GM18520 (cell line): Measurements from ENCODE around the gene AMIGO3.

Experiments used
- ATAC-seq: cut with Tn5 transposase; IDR thresholded peaks from one replicate; pipeline ENCODE4 v1.9.1; 2021; ENCODE audit not compliant: unreplicated experiment

Gene AMIGO3

DNA sequence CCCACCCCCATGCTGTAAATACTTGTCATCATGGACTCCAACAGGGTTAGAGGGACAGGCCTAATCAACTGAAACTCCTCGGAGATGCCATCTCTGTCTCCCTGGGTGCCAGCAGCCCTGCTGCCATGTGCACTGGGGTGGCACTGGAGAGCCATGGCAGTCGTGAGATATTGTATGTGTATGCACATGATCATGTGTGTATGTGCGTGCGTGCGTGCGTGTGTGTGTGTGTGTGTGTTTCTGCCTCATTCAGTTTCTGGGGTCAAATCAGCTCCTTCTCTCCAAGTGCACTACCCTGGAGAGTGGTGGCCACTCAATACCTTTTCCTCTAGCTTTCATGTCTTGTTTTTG, 48.6 kb downstream of the AMIGO3 start:
- no peak for ATAC-seq

DNA sequence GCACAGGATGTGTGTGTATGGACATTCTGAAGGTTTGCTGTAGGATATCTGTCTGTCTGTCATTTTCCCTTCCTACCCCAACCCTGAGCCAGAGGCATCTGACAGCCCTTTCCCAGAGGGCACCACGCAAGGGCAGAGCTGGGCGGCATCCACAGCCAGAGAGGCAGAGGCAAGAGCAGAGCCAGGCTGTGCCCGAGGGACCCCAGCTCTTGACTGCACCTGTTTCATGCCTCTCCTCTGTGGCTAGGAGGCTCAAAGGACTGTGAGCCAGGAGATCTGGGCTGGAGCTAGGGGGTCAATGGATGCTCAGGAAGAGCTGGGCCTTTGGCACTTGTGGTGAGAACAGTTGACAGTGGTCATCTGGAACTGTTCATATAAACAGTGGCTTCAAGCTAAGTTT, 50.1 kb downstream of the AMIGO3 start:
- no peak for ATAC-seq

DNA sequence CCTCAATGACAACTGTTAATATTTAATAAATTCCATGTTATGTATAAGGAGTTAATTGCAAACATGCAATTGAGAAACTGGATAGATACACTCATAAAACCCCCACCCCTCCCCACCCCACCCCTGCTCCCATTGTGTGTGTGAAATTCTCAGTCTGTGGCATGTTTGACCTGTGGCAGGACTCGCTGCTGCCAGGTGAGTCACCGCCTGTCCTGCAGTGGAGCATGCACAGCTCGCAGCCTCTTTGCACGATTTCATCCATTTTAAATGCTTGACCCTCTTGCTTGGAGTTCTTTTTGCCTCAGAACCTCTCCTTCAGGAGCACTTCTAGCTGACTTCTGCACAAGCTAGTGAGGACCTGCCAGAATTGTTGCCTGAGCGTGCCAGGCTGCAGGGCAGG, 50.6 kb downstream of the AMIGO3 start:
- ATAC-seq, result no peak

DNA sequence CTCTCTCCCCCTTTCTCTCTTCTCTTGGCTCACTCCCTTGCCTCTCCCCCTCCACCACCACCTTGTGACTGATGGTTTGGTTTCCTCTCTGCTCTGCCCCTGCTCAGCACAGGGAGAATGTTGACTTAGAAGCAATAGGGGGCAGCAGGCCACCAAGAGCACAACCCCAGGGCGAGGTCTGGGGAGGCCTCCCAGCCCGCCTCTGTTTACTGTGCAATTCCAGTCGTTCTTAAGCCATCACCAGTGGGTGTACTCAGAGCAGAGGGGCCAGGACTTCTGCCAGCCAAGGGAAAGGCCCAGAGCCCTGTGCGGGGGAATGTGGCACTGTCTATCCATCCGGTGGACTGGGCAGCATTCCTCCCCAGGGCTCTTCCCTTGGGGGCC, 51.1 kb downstream of the AMIGO3 start:
- ATAC-seq, result no peak

DNA sequence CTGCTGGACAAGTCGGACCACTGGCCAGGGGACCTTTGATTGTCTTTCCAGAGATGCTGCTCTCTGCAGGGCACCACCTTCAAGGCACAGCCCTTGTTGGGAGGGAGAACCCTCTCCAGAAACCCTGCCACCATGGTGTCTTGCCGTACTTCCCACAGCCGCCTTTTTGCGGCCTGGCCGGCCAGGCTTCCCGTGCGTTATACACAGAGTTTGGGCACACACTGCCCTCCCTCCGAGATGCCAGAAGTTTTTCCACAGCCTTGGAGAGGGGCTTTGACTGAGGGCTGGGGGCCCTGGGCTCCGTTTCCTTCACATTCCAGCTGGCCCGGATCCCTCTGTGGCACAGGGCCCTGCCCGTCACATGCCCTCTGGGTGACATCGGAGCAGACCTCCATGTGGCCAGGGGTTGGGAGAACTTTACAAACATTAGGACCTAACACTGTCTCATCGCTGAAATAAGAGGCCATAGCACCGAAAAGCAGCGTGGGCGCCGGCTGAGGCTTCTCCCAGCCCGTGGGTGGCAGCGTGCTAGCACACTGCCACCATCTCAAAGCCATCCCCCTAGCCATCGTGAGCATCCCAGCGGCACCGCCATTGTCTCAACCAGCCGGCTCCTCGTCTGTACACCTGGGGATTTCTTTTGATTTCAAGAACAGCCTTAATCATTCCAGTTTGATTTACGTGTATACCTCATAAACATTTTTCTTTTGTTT, 51.6 kb downstream of the AMIGO3 start:
- no peak for ATAC-seq
